CD4-positive, alpha-beta T cell treated with Interleukin-12 subunit alpha and Interleukin-12 subunit beta, for 1 hour (primary cell): Measurements from ENCODE around the gene TNRC6B.

ENCODE experiments used
- DNase-seq: peaks from one replicate; pipeline ENCODE4 v3.0.0-alpha.2; 2020

TNRC6B gene

GRCh38 chr22:40330615-40331014 is 152.9 kb downstream of the TNRC6B start:
- DNase-seq, result no peak

- no peak for DNase-seq
Measured at GRCh38 chr22:40331706-40332105, 154.0 kb downstream of the TNRC6B start.

- DNase-seq, result no peak
Measured at GRCh38 chr22:40332319-40332781, 154.6 kb downstream of the TNRC6B start.

DNA sequence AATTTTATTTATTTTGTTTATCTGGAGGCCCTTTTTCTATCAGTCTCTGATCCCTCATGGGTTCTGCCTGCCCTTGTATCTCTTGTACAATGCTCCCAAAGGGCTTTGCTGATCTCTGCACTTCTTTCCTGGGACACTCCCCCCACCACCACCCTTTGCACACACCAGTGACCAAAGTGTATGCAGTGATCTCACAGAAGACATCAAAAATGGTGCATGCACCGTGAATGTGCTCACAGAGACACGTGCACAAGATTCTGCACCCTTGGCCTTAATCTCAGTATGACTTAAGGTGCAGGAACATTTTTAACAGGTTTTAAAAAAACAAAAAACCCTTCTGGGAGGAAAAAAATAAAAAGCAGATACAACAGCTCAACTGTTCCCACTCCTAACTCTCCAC is 156.3 kb downstream of the TNRC6B start:
- no peak for DNase-seq

GRCh38 chr22:40334899-40335298 is 157.2 kb downstream of the TNRC6B start:
- peak; percentile 54 for DNase-seq

- no peak for DNase-seq
Measured at GRCh38 chr22:40335358-40335757, 157.6 kb downstream of the TNRC6B start.

- DNase-seq, result no peak
Measured at GRCh38 chr22:40340044-40340443, 162.3 kb downstream of the TNRC6B start.

- DNase-seq, result no peak
Measured at GRCh38 chr22:40341604-40342003, 163.9 kb downstream of the TNRC6B start.

- DNase-seq, result no peak
Measured at GRCh38 chr22:40342521-40342920, 164.8 kb downstream of the TNRC6B start.

DNA sequence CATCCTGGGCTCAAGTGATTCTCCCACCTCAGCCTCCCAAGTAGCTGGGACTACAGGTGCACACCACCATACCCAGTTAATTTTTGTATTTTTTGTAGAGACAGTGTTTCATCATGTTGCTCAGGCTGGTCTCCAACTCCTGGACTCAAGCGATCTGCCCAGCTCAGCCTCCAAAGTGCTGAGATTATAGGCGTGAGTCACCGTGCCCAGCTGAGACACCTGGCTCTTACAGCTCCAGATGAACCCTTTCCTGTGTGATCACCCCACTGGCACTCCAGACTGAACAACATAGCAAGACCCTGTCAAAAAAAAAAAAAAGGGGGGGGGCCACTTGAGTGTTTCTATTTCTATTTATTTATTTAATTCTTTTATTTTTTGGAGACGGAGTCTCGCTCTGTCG is 167.5 kb downstream of the TNRC6B start:
- peak; percentile 48 for DNase-seq

DNA sequence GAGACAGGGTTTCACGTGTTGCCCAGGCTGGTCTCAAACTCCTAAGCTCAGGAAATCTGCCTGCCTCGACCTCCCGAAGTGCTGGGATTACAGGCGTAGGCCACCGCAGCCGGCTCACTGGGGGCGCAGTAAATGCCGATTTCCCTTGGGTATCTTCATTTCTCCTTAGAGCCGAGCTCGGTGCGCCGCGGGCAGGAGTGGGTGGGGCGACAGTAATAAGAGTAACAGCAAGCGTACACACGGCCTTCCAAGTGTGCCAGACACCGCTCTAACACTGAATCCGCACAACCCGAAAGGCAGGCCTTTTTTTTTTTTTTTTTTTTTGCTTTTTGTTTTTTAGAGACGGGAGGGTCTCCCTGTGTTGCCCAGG is 168.1 kb downstream of the TNRC6B start:
- DNase-seq, result peak; percentile 59

DNA sequence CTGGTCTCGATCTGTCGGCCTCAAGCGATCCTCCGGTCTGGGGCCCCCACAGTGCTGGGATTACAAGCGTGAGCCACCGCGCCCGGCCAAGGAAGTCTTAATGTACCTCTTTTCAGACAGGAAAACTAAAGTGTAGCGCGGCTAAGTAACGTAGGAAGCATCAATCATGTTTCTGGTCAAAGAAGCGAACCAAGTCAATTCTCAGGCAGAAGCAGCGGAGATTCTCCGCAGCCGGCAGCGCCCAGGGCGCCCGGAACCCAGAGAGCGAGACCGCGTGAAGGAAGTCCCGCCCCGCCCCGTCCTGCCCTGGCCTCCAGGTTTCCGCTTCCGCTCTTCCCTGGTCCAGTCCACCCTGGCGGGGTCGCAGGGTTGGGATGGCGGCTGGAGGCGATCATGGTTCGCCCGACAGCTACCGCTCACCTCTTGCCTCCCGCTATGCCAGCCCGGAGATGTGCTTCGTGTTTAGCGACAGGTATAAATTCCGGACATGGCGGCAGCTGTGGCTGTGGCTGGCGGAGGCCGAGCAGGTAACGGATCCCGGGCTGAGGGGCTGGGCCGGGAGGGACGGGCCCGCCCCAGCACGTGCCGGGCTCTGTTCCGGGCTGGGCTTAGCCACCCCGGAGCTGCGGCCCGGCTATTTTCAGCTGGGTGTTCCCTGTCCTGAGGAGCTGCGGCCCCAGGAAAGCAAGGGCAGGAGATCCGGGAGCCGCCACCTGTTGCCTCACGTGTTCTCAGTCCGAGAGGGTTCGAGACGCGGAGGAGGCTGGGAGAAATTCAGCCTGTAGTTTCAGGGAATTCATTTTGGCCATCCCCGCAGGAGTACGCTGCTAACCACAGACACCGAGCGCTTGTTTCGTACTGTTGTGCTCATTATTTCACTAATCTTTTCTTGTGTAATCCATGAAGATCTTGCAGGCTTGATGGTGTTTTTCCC is 168.7 kb downstream of the TNRC6B start, which contains the start of gene ADSL:
Gene ADSL, plus strand, starts transcription at position 316 of the 934 bp plus-strand sequence. Its CDS starts 59 bp downstream, at position 375.
- DNase-seq, result peak; percentile 86

- DNase-seq, result no peak
Measured at GRCh38 chr22:40347300-40347699, 169.6 kb downstream of the TNRC6B start.

- DNase-seq, result peak; percentile 75
Measured at GRCh38 chr22:40348025-40348658, 170.4 kb downstream of the TNRC6B start.

DNA sequence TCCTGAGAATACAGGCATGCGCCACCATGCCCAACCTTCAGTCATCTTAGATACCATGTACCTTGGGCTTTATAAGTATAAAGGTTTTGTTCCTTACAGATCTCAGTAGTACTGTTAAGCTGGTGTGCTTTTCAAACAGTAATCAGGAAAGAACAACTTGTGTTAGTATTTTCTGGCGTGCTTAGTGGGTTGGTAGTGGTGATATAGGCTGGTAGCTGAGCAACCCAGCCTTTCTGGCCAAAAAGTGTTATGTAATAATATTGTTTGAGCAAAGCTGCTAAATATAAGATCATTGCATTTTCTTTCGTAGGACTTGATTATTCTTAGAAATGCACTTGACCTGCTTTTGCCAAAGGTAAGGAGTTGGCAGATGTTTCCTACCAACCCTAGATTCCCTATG is 175.0 kb downstream of the TNRC6B start:
- DNase-seq, result no peak

GRCh38 chr22:40361100-40361499 is 183.4 kb downstream of the TNRC6B start:
- no peak for DNase-seq

DNA sequence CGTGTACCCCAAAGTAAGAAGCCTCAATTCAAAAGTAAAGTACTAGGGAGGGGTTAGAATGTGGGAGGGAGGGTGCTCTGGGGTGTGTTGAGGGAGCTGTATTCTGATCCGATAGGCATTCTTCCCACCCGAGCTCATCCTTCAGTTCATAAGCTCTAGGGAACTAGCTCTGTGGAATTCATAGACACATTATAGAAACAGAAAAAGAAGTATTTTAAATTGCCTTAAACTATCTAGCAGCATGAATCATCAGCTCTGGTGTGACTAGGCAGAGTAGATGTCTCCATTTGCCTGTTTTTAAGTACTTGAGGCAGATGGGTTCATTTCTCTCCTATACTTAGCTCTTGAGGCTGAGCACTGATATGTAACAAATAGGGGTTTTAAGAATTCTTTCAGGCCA is 185.3 kb downstream of the TNRC6B start:
- DNase-seq, result no peak

DNA sequence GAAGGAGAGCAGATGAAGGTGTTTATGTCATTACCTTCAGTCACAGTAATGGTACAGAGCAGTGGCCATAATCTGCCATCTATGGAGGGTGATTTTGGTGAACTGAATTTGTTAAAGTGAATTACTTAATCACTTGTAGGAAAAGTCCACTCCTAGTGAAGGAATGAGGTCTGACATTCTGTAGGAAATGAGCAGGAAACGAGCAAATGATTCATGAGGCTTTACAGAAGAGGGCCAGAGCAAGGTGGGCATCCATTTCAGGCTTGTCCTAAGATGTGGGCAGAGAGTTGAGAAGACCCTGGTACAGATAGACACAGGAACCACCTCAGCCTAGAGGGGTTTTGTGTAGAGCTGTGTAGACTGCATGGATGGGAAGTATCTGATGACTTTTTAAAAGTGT is 186.7 kb downstream of the TNRC6B start:
- no peak for DNase-seq

GRCh38 chr22:40366068-40366467 is 188.3 kb downstream of the TNRC6B start:
- DNase-seq, result no peak

DNA sequence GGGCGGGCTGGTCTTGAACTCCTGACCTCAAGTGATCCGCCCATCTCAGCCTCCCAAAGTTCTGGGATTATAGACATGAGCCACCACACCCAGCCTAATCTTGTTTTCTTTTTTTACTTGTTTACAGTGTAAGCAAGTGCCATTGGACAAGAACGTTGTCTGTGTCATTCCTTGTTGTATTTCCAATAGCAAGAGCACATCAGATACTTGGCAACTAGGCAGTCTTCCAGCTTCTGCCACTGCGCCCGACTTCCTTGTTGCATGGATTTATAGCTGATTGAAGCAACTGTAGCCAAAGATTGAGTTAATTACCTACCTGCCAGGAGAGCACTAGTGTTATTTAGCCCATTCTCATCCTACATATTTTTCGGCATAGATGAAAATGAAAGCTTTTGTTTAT is 189.6 kb downstream of the TNRC6B start:
- no peak for DNase-seq

GRCh38 chr22:40368016-40368415 is 190.3 kb downstream of the TNRC6B start:
- DNase-seq, result no peak

GRCh38 chr22:40368836-40369235 is 191.1 kb downstream of the TNRC6B start:
- DNase-seq, result no peak

DNA sequence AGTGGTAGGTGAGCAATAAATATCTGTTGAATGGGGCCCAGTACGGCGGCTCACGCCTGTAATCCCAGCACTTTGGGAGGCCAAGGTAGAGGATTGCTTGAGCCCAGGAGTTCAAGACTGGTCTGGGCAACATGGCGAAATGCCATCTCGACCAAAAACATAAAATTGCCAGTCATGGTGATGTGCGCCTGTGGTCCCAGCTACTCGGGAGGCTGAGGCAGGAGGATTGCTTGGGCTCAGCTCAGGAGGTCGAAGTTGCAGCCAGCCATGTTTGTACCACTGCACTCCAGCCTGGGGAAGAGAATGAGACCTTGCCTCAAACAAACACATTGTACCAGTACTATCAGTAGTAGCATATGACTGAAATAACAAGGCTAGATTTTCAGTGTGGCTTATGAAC is 196.8 kb downstream of the TNRC6B start:
- no peak for DNase-seq

GRCh38 chr22:40376149-40376548 is 198.4 kb downstream of the TNRC6B start:
- no peak for DNase-seq
